ENCODE measurements around the gene GLYATL2.
A peak's percentile ranks its signal among the peaks of the same experiment; 100 is the strongest.

The GLYATL2 gene

DNA sequence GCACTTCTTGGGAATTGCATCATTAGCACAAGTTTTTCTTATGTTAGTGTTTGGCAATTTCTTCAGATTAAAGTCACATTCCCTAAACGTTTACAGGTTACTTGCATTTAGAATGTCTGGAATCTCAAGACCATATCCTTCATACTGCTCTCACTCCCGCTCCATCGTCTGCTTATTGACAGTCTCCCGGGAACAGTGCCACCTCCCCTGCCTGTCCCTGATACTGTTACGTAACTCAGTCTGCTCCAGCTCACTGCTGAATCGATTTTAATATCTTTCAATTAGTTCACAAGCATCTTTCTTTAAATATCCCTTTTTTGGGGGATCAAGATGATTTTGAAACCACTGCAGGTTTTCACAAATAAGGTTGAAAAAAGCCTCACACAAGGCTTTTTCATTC, 48.2 kb downstream of the GLYATL2 start:
- peak in 1 of 2 experiments; percentile 11 for DNase-seq

DNA sequence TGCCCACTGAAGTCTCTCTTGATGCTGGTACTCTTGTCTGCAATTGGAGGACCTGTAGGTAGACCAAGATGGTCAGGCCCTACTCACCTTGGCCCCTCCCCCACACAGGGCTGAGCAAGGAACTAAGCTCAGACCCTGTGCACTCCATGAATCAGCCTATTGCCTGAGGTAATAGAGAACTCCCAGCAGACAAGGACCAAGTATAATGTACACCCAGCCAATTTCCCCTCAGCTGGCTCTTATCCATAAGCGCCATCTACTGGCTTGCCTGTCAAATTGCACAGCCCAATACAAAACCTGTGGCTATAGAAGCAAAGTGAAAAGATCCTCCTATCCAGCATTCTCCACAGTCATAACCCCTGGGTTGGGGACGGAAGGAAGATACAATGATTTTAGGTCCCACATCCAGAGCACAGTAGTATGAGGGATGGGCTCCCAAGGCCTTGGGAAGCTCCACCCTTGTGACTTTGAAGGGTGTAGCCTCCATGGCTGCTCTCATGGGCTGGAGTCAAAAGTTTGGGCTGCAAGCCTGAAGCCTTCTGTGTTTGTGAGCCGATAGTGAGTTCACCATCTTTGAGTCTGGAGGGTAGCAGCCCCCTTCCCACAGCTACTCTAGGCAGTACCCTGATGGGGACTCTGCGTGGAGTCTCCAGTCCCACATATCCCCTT, 56.0 kb downstream of the GLYATL2 start:
- peak; percentile 14 to 72 for DNase-seq

DNA sequence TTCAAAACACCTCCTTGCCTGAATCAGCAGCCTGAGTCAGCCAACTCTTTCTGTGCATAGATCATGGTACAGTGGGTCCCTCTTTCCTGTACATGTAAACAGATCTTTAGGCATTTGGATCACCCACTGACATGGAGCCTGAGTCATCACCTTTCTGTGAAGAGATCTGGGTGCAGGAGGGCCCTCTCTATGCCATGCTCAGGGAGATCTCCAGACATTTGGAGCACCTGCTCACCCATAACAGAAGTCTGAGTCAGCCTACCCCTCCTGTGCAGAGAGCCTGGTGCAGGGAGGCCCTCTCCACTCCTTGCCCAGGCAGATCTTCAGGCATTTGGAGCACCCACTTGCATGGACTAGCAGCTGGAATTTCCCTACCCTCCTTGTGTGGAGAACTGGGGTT, 56.6 kb downstream of the GLYATL2 start:
- no peak for DNase-seq

DNA sequence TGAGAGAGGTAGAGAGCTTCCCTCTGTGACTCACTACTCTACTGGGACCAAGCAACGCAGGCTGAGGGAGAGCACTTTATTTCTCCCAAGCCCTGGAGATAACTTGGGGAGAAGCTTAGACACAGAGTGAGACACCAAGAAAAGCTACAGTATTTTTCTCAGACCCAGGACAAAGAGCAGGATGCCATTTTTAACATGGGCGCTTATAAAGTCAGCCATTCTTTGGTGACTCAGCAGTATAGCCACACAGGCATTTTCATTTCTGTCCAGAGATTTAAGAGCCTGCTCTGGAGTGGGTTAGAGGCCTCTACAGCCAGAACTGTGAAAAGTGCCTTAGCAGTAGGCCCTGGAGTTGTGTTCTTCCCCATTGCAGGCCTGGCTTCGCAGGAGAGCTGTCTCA, 57.8 kb downstream of the GLYATL2 start:
- DNase-seq, result no peak

DNA sequence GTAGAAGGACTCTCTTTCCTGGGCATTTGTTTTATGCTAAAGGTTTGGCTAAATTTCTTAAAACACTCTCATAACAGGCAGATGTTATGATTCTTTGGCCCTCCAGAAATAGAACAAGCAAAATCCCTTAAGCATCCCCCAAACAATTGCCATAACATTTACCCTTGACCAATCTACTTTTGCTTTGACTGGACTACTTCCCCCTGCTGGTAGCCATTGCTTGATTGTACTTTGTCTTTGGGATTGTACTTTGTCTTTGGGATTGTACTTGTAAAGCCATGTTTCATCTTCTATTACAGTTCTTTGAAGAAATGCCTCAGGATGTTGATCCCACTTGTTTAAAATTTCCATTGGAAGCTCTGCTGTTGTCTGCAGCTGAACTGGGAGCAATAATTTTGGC, 59.5 kb downstream of the GLYATL2 start:
- no peak for DNase-seq
